Measurements from ENCODE around the gene HCRTR1.

Gene HCRTR1

DNA sequence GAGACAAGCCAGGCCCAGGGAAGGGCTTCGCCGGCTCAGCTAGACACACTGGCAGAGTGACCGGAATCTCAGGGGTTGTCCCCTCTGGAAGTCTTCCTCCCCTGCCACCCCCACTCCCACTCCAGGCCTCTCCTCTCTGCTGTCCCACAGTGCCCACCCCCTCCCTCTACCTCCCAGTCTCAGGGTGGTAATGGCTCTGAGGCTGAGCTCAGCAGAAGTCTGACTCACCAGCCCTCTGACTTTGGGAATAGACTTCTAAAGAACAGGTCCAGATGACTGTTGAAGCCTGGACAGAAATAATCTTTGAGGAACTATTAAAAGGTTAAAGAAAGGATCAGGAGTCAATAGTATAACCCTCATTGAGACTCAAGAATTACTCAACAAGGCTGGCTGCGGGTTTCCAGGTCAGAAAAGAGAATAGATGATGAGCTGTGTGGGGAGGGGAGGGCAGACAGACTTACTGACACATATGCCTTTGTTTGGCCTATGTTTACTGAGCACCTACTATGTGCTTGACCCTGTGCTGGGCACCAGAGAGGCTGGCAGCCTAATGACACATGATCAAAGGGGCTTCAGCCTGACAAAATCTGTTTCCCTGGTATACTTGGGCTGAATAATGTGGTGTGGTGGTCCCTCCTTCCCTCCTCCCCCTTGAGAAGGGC lies 8.2 kb downstream of the HCRTR1 start:
- TF ChIP-seq, protein P1, sequence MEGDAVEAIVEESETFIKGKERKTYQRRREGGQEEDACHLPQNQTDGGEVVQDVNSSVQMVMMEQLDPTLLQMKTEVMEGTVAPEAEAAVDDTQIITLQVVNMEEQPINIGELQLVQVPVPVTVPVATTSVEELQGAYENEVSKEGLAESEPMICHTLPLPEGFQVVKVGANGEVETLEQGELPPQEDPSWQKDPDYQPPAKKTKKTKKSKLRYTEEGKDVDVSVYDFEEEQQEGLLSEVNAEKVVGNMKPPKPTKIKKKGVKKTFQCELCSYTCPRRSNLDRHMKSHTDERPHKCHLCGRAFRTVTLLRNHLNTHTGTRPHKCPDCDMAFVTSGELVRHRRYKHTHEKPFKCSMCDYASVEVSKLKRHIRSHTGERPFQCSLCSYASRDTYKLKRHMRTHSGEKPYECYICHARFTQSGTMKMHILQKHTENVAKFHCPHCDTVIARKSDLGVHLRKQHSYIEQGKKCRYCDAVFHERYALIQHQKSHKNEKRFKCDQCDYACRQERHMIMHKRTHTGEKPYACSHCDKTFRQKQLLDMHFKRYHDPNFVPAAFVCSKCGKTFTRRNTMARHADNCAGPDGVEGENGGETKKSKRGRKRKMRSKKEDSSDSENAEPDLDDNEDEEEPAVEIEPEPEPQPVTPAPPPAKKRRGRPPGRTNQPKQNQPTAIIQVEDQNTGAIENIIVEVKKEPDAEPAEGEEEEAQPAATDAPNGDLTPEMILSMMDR (conservative IDR thresholded peaks at IDR 0.05) = no peak
- TF ChIP-seq ZFX (IDR thresholded peaks at IDR 0.05) = no peak
- no peak overlapping the region for H3K27ac ChIP-seq

DNA sequence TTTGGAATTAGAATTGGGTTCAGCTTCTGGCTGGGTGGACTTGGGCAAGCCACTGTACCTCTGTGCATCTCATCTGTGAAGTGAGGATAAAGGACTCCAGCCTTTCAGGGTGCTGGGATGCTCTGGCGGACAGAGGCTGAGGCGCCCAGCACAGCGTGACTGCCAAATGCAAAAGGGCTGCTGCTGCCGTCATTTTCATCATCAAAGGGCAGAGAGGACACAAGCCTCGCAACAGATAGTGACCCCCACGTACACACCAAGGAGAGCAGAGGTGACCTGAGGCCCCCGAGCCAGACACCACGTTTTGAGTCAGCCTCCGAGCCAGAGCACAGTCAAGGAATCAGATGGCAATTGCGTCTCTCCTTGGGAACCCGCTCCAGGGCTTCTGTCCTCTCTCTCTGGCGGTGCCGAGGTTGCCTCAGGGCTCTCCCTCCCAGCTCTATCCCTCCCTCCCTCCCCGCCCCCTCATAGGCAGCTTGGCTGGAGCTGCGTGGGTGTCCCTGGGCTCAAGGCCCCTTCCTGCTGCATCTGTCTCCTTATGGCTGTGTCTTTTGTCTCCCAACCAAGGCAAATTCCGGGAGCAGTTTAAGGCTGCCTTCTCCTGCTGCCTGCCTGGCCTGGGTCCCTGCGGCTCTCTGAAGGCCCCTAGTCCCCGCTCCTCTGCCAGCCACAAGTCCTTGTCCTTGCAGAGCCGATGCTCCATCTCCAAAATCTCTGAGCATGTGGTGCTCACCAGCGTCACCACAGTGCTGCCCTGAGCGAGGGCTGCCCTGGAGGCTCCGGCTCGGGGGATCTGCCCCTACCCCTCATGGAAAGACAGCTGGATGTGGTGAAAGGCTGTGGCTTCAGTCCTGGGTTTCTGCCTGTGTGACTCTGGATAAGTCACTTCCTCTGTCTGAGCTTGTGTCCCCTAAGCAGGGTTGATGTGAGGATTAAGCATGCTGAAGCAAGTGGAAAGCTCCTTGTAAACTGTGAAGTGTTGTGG lies 9.0 kb downstream of the HCRTR1 start:
- no peak for TF ChIP-seq ZFX (IDR thresholded peaks at IDR 0.05)

DNA sequence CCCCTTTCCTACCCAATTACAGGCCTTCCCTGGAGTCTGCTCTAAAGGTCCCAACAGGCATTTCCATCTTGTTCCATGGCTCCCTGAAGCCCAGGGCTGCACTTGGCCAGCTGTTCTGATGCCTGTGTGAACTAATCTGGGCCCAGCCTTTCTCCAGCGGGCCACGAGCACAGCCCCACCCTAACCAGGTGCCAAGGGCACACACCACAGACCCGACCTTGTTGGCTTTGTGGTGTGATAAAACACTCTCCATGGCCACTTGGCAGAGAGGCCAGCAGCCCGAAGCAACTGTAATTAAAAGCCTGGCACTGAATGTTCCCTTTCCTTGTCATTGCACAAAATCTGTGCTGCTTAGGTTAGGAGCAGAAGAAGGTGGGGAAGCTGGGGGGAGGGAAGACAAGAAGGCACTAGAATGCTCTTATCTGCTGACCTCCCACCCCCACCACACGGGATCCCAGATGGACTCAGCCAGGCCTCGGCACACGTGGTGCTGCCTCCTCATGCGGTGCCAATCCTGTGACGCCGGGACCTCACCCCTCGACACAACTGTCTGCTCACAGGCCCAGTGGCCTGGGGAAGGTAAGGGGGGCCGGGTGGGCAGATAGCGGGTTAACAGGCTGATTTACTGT lies 9.9 kb downstream of the HCRTR1 start:
- TF ChIP-seq, protein P1 (conservative IDR thresholded peaks at IDR 0.05) = no peak
- TF ChIP-seq ZFX (IDR thresholded peaks at IDR 0.05) = no peak
- H3K27ac ChIP-seq = no peak overlapping the region

More for the DNA sequence above, 9.0 kb downstream of the HCRTR1 start:
- no peak overlapping the region for H3K27ac ChIP-seq

DNA sequence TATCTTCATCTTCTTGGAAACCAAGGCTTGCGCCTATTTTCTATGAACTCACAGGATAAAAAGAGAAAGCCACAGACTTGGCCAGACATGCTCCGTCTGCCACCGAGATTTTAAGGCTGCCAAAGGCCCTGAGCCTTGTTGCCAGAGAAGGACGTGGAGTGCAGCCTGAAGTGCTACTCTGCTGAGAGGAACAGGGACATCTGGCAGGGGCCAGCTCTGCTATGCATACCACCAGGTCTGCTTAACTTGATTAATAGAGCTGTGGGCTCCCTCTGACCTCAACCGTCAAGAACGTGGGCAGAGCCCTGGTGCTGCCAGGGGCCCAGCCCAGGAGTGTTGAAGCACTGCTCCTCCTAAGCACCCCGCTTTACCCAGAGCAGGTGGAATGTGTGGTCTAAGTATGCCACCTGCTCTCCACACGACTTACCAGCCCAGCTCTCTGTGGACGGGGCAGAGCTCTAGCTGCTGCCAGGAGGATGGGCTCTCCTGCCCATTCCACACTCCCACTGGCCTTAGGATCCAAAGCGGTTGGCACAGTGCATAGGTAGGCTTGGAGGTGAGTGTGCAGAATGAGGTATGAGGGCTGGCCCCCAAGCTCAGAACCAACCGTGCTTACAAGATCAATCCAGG lies 10.6 kb downstream of the HCRTR1 start:
- no peak for TF ChIP-seq ZFX (IDR thresholded peaks at IDR 0.05)
- TF ChIP-seq, protein P1 (conservative IDR thresholded peaks at IDR 0.05) = no peak
- no peak overlapping the region for H3K27ac ChIP-seq

DNA sequence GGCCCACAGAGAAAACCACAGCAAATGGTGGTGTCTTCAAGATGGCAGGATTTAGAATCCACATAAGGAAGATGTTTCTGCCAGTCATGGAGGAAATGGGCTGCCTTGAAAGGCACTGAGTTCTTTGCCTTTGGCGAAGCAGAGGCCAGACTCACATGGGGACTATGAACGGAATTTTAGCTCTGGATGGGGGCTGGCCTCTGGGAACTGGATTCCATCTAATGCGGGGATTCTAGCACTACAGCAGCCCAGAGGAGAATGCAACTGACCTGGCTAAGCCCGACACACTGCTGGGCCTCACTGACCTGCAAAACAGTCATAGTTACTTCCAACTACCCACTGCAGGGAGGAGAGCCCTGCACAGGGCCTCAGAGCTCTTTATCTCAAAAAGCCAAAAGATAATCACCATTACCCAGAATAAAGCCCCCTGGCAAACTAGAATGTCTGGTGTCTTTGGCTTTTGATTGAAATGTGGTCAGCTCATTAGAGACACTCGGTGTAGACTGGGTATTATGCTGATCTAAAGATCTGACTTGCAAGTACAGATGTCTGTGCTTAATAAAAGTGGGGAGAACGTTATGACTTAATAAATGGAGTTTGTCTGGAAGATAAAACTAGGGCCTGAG lies 11.6 kb downstream of the HCRTR1 start:
- H3K27ac ChIP-seq = no peak overlapping the region
- TF ChIP-seq ZFX (IDR thresholded peaks at IDR 0.05) = no peak
- TF ChIP-seq, protein P1 (conservative IDR thresholded peaks at IDR 0.05) = no peak

DNA sequence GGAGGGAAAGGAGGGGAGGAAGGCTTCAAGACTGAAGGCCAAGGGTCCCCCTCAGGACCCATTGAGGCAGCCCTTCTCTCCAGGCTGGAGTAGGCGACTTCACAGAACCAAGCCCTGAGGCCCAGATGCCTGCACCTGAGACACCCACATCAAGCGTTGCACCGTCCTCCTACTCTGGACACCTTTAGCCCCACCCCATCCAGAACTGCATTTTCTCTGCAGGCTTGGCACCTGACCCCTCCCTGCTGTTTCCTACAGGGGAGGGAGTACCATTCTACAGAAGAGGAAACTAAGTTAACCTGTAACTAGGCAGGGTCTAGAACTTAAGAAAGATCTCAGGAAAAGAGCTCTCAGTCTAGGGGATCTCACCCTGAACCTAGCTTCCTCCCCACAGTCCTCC lies 15.2 kb downstream of the HCRTR1 start:
- H3K27ac ChIP-seq = no peak overlapping the region
- TF ChIP-seq, protein P1 (conservative IDR thresholded peaks at IDR 0.05) = no peak
- TF ChIP-seq ZFX (IDR thresholded peaks at IDR 0.05) = no peak

DNA sequence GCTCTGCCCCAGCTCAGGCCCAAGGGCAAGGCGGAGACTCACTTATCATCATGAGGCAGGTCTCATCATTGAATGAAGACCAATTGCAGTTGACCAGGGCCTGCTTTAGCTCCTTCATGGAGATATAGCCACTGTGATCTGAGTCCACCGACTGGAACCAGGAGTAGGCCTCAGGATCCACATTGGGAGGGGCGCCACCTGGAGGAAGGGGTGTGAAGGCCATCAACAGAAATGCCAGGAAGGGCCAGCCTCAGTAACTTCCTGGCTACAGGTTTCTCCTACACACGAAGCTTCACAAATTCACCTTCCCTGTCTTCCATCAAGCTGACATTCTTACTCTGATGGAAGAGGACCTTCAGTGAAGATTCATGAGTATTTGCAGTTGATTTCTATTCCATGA lies 15.6 kb downstream of the HCRTR1 start:
- no peak overlapping the region for H3K27ac ChIP-seq
- TF ChIP-seq ZFX (IDR thresholded peaks at IDR 0.05) = no peak
- TF ChIP-seq, protein P1 (conservative IDR thresholded peaks at IDR 0.05) = peak; percentile 71
